SH-SY5Y (cell line): ENCODE data around the gene DSCAML1.

ENCODE experiments used
- GATA2 ChIP-seq: IDR thresholded peaks from 2 replicates; pipeline ENCODE4 v1.6.1; 2011; ENCODE audit warnings: mild to moderate bottlenecking, low read depth, low read length
- GATA3 ChIP-seq: IDR thresholded peaks from 2 replicates; pipeline ENCODE4 v1.6.1; 2011; ENCODE audit warnings: low read depth, mild to moderate bottlenecking, low read length, moderate library complexity

- TF ChIP-seq GATA2, result no peak
- no peak for TF ChIP-seq GATA3
Measured at GRCh38 chr11:117382746-117383145, 414.3 kb downstream of the DSCAML1 start.
